ENCODE results near the gene MTCL3.

The MTCL3 gene

GRCh38 chr6:127515234-127515793, 3.8 kb downstream of the MTCL3 start:
- no peak for DNase-seq (ENCODE audit: low read depth, low spot score)

- no peak for DNase-seq (ENCODE audit: low read depth, low spot score)
These were observed 4.3 kb downstream of the MTCL3 start for GRCh38 chr6:127514773-127515227.

- DNase-seq (ENCODE audit: low read depth, low spot score) = no peak
These were observed 4.9 kb downstream of the MTCL3 start for GRCh38 chr6:127514179-127514772.

- DNase-seq (ENCODE audit: low read depth, low spot score) = no peak
These were observed 5.7 kb downstream of the MTCL3 start for GRCh38 chr6:127513425-127513824.

- DNase-seq (ENCODE audit: low read depth, low spot score) = no peak
These were observed 8.3 kb downstream of the MTCL3 start for GRCh38 chr6:127510876-127511275.

- no peak for DNase-seq (ENCODE audit: low read depth, low spot score)
These were observed 12.2 kb downstream of the MTCL3 start for GRCh38 chr6:127506894-127507293.

GRCh38 chr6:127503022-127503421, 16.1 kb downstream of the MTCL3 start:
- no peak for DNase-seq (ENCODE audit: low read depth, low spot score)

GRCh38 chr6:127497410-127497809, 21.7 kb downstream of the MTCL3 start:
- DNase-seq (ENCODE audit: low read depth, low spot score) = no peak

- DNase-seq (ENCODE audit: low read depth, low spot score) = no peak
These were observed 22.7 kb downstream of the MTCL3 start for GRCh38 chr6:127496471-127496870.

GRCh38 chr6:127494240-127494767, 24.8 kb downstream of the MTCL3 start:
- no peak for DNase-seq (ENCODE audit: low read depth, low spot score)

- no peak for DNase-seq (ENCODE audit: low read depth, low spot score)
These were observed 29.9 kb downstream of the MTCL3 start for GRCh38 chr6:127489248-127489647.

GRCh38 chr6:127486934-127487333, 32.2 kb downstream of the MTCL3 start:
- no peak for DNase-seq (ENCODE audit: low read depth, low spot score)

GRCh38 chr6:127484212-127484863, 34.8 kb downstream of the MTCL3 start:
- DNase-seq (ENCODE audit: low read depth, low spot score) = no peak

GRCh38 chr6:127483399-127484055, 35.6 kb downstream of the MTCL3 start:
- no peak for DNase-seq (ENCODE audit: low read depth, low spot score)

GRCh38 chr6:127482325-127482724, 36.8 kb downstream of the MTCL3 start:
- no peak for DNase-seq (ENCODE audit: low read depth, low spot score)

GRCh38 chr6:127481628-127482027, 37.5 kb downstream of the MTCL3 start:
- DNase-seq (ENCODE audit: low read depth, low spot score) = no peak

- no peak for DNase-seq (ENCODE audit: low read depth, low spot score)
These were observed 38.0 kb downstream of the MTCL3 start for GRCh38 chr6:127481111-127481510.

- DNase-seq (ENCODE audit: low read depth, low spot score) = no peak
These were observed 41.5 kb downstream of the MTCL3 start for GRCh38 chr6:127477658-127478057.

- no peak for DNase-seq (ENCODE audit: low read depth, low spot score)
These were observed 43.3 kb downstream of the MTCL3 start for GRCh38 chr6:127475823-127476176.

GRCh38 chr6:127475135-127475822, 43.9 kb downstream of the MTCL3 start:
- DNase-seq (ENCODE audit: low read depth, low spot score) = no peak

- no peak for DNase-seq (ENCODE audit: low read depth, low spot score)
These were observed 47.5 kb downstream of the MTCL3 start for GRCh38 chr6:127471379-127472255.

Data from smooth muscle cell of the brain vasculature (primary cell).